ENCODE data around the gene AFF3. TPM values are rescaled to one million over a fixed set of nuclear protein-coding genes. Genes with fewer than 3 reads are reported as not detected.

Gene AFF3
- total RNA-seq, 1 experiment from 2014 or later, result 0.61 TPM

- ChIA-PET CTCF (no interaction called here), RAD21 (ENCODE audit: low non-redundant PET in 1 of 2, low total read pairs in 2 of 2, uncharacterized antibody in 2 of 2, unreplicated experiment in 2 of 2) (no interaction called here), POLR2A (no interaction called here)
- no peak overlapping the region for H3K4me3 ChIP-seq (replicated peaks in 1 of 2; ENCODE audit: low read depth in 1 of 2, low read length in 2 of 2)
- intact Hi-C loops (cut with micrococcal nuclease), result no loop called here
- no peak overlapping the region for H3K4me2 ChIP-seq (ENCODE audit: low read length)
- no peaks in the 10 kb centered on the region for H3K4me1 ChIP-seq (ENCODE audit: control insufficient read depth in 1 of 2, insufficient read depth in 2 of 2, low read length in 2 of 2)
- no peak for ATAC-seq
- no peak for DNase-seq (ENCODE audit: low read depth, low spot score)
- H3K36me3 ChIP-seq (ENCODE audit: control insufficient read depth in 1 of 2, insufficient read depth in 2 of 2, low read length in 2 of 2), result no peaks in the 10 kb centered on the region
- no peaks in the 10 kb centered on the region for H3K79me2 ChIP-seq (ENCODE audit: insufficient read depth, low read length)
- H3K9me3 ChIP-seq (ENCODE audit: control insufficient read depth in 1 of 2, insufficient read depth in 1 of 2, low read depth in 1 of 2, low read length in 2 of 2), result no peaks in the 10 kb centered on the region
- no peak for TF ChIP-seq JUND (IDR thresholded peaks at IDR 0.05)
- no peak for TF ChIP-seq ELF1 (IDR thresholded peaks at IDR 0.05; ENCODE audit: borderline replicate concordance, low read depth)
- TF ChIP-seq TCF7L2 (IDR thresholded peaks at IDR 0.05; ENCODE audit: borderline replicate concordance, extremely low read depth, insufficient read depth, insufficient read length), result no peak
- no peak for TF ChIP-seq ATF3 (IDR thresholded peaks at IDR 0.05)
- no peak for TF ChIP-seq SIN3A (IDR thresholded peaks at IDR 0.05; ENCODE audit: low read depth)
- no peak for TF ChIP-seq SP1 (IDR thresholded peaks at IDR 0.05; ENCODE audit: low read depth)
- TF ChIP-seq EGR1 (IDR thresholded peaks at IDR 0.05; ENCODE audit: low read depth), result no peak
- no peak for TF ChIP-seq CBX3 (IDR thresholded peaks at IDR 0.05; ENCODE audit: low read depth)
- TF ChIP-seq ZFX (IDR thresholded peaks at IDR 0.05), result no peak
- TF ChIP-seq SRF (IDR thresholded peaks at IDR 0.05; ENCODE audit: low read depth), result no peak
- TF ChIP-seq RAD21 (IDR thresholded peaks at IDR 0.05; ENCODE audit: low read depth), result no peak
- no peak for TF ChIP-seq MAX (IDR thresholded peaks at IDR 0.05)
- no peak for TF ChIP-seq REST (IDR thresholded peaks at IDR 0.05; ENCODE audit: low read depth)
- no peak for TF ChIP-seq CTCF (IDR thresholded peaks at IDR 0.05 in 2 of 3, conservative IDR thresholded peaks at IDR 0.05 in 1 of 3; ENCODE audit: borderline replicate concordance in 1 of 3, insufficient read depth in 1 of 3, low read depth in 2 of 3, low read length in 2 of 3)
- TF ChIP-seq POLR2AphosphoS5 (IDR thresholded peaks at IDR 0.05; ENCODE audit: low read depth, low read length), result no peak
- TF ChIP-seq ZNF274 (IDR thresholded peaks at IDR 0.05; ENCODE audit: low read depth, low read length), result no peak
- TF ChIP-seq EZH2phosphoT487 (IDR thresholded peaks at IDR 0.05; ENCODE audit: borderline replicate concordance), result no peak
- TF ChIP-seq YY1 (IDR thresholded peaks at IDR 0.05; ENCODE audit: extremely low read depth, insufficient replicate concordance, low read depth, low read length), result no peak
- TF ChIP-seq FOSL1 (IDR thresholded peaks at IDR 0.05; ENCODE audit: low read depth), result no peak
- no peak for TF ChIP-seq EZH2 (IDR thresholded peaks at IDR 0.05)
- no peaks in the 10 kb centered on the region for H4K20me1 ChIP-seq (ENCODE audit: insufficient read depth)
- H3K9me2 ChIP-seq (ENCODE audit: insufficient read depth), result no peaks in the 10 kb centered on the region
- no peak overlapping the region for H3K27ac ChIP-seq (ENCODE audit: low read depth, low read length)
- no TSS peak for BruUV-seq (replicated peaks)
- no peak overlapping the region for H3K9ac ChIP-seq (ENCODE audit: low read length)
- H2AFZ ChIP-seq (ENCODE audit: low read depth, low read length, poor library complexity, severe bottlenecking), result no peak overlapping the region
- H3K27me3 ChIP-seq (ENCODE audit: insufficient read depth, low read length), result peaks cover 50% of the 10 kb centered on the region
These were observed 206.3 kb downstream of the AFF3 start for GRCh38 chr2:99936065-99936464.

Measured in HCT116 (cell line).